ENCODE measurements around the gene ANKRA2. TPM values are rescaled to one million over a fixed set of nuclear protein-coding genes. Genes with fewer than 3 reads are reported as not detected.

ANKRA2 gene
- total and polyA plus RNA-seq, 2 of the 8 experiments (the other 6 are each of a cell fraction or from before 2014, with no cell fraction given) = 7.0 to 12.6 TPM

DNA sequence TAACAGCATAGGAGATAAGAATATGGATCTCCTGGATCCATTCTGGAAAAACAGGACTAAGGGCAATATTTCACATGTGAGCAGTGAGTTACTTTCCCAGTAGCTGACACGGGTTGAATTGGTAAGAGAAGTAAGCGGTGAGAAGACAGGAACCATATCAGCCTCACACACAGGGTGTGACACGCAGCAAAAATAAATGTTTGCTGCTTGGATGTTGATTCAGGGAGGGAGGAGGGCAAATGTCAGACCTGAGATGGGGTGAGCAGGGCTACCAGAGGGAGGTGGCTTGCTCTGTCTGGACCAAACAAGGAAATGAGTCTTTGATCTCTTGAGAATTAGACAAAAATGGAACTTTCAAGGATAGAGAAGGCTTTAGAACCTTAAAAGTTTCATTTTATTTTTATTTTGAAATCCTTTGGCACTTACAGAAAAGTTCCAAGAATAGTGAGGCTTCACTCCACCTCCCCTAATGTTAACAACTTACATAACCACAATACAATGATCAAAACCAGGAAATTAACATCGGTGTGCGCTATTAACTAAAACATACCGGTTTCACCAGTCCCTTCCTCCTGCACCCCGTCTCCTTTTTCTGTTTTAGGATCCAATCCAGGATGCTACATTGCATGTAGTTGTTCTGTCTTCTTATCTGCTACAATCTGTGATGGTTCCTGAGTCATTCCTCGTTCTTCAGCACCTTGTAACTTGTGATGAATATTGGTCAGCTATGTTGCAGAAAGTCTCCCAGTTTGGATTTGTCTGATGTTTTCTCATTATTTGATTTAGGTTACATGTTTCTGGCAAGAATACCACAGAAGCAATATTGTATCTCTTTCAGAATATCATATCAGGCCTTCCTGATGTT is 40.0 kb upstream of the ANKRA2 start:
- Histone ChIP-seq H3K4me3 (ENCODE audit: extremely low read depth in 1 of 4, insufficient read depth in 2 of 4, low read depth in 3 of 4, low read length in 4 of 4) (no peak overlapping the region), H3K4ac (replicated peaks; ENCODE audit: insufficient read length, low read depth, low read length) (no peak overlapping the region), H3K27ac (ENCODE audit: low read depth, low read length) (no peak overlapping the region), H4K5ac (ENCODE audit: insufficient read length, low read depth, low read length) (no peak overlapping the region), H3K23ac (ENCODE audit: insufficient read length) (no peak overlapping the region), H3K23me2 (ENCODE audit: low read depth, low read length) (no peaks in the 10 kb centered on the region), H3K4me2 (ENCODE audit: insufficient read depth in 1 of 2, low read depth in 2 of 2, low read length in 2 of 2) (no peak overlapping the region), H3K18ac (ENCODE audit: extremely low read depth, low read length) (no peak overlapping the region), H2BK120ac (replicated peaks; ENCODE audit: low read depth, low read length) (no peak overlapping the region), H3K9ac (replicated peaks in 1 of 4; ENCODE audit: extremely low read depth in 1 of 4, low read depth in 3 of 4, low read length in 3 of 4) (peak overlapping the region in 1 of 4 experiments; percentile 34; a peak in 1 of 7 replicates), H2BK20ac (ENCODE audit: low read length) (no peak overlapping the region), H4K8ac (ENCODE audit: extremely low read depth, insufficient read depth, low read length) (no peak overlapping the region), H3K79me1 (ENCODE audit: low read depth, low read length) (no peaks in the 10 kb centered on the region), H3K9me3 (ENCODE audit: insufficient read depth in 2 of 2, low read depth in 1 of 2, low read length in 1 of 2) (no peaks in the 10 kb centered on the region), H4K91ac (replicated peaks; ENCODE audit: insufficient read length, low read length) (no peak overlapping the region), H3K79me2 (ENCODE audit: control insufficient read depth in 1 of 2, insufficient read depth in 2 of 2, low read length in 2 of 2) (no peaks in the 10 kb centered on the region), H3K36me3 (ENCODE audit: control insufficient read depth in 2 of 4, insufficient read depth in 4 of 4, low read length in 3 of 4) (no peaks in the 10 kb centered on the region), H2BK5ac (ENCODE audit: low read depth, low read length) (no peak overlapping the region), H4K20me1 (replicated peaks in 1 of 2; ENCODE audit: control insufficient read depth in 1 of 2, insufficient read depth in 2 of 2, low read length in 2 of 2) (no peaks in the 10 kb centered on the region), H2BK12ac (ENCODE audit: low read depth, low read length) (no peak overlapping the region), H3K14ac (ENCODE audit: insufficient read length) (no peak overlapping the region), H3K27me3 (replicated peaks in 1 of 4; ENCODE audit: control insufficient read depth in 3 of 4, extremely low read depth in 1 of 4, insufficient read depth in 3 of 4, low read length in 3 of 4) (no peaks in the 10 kb centered on the region), H3K56ac (replicated peaks; ENCODE audit: insufficient read length, low read depth, low read length) (no peak overlapping the region), H2AK5ac (ENCODE audit: low read depth, low read length) (no peak overlapping the region), H2BK15ac (ENCODE audit: low read length) (no peak overlapping the region), H2AFZ (ENCODE audit: low read length) (no peak overlapping the region), H3K4me1 (replicated peaks in 1 of 4; ENCODE audit: control insufficient read depth in 3 of 4, insufficient read depth in 4 of 4, low read length in 3 of 4) (no peaks in the 10 kb centered on the region)
- ChIA-PET POLR2A (ENCODE audit: partially characterized antibody) (no interaction called here), CTCF (ENCODE audit: partially characterized antibody) (interaction anchor here (0.9 to 2.0 kb wide), 3 partner anchors 9 to 186 kb away, joined by 6 to 7 read pairs (median 7); no protein-coding TSS in a partner anchor)
- DNase-seq (ENCODE audit: low read depth in 1 of 2, low spot score in 2 of 2) (no peak), FAIRE-seq (no peak)
- WGBS, 2 experiments (ENCODE audit: extremely low coverage in 1 of 2, insufficient coverage in 1 of 2, insufficient read length in 1 of 2, insufficient replicate concordance in 2 of 2, low coverage in 1 of 2, low lambda C conversion rate in 2 of 2, missing lambda C conversion rate in 1 of 2) = 89% methylated on average over 8 of the region's 8 CpGs; no CpG with 5 or more reads in 1 of the 2 experiments
- no peak for TF ChIP-seq EGR1 (IDR thresholded peaks at IDR 0.05; ENCODE audit: borderline replicate concordance, low read depth, low read length)
- no peak for TF ChIP-seq PHF8 (conservative IDR thresholded peaks at IDR 0.05; ENCODE audit: low read depth, low read length)
- TF ChIP-seq SIRT6 (IDR thresholded peaks at IDR 0.05; ENCODE audit: low read length) = no peak
- no peak for TF ChIP-seq KDM5A (IDR thresholded peaks at IDR 0.05; ENCODE audit: low read length)
- TF ChIP-seq CTBP2 (IDR thresholded peaks at IDR 0.05; ENCODE audit: borderline replicate concordance, insufficient read depth, insufficient read length, low read length) = no peak
- no peak for TF ChIP-seq RXRA (IDR thresholded peaks at IDR 0.05; ENCODE audit: insufficient read depth, low read depth, low read length)
- no peak for TF ChIP-seq BRCA1 (IDR thresholded peaks at IDR 0.05; ENCODE audit: low read depth, low read length)
- TF ChIP-seq BACH1 (IDR thresholded peaks at IDR 0.05; ENCODE audit: low read length) = no peak
- no peak for TF ChIP-seq SIX5 (IDR thresholded peaks at IDR 0.05; ENCODE audit: low read depth, low read length)
- no peak for TF ChIP-seq SUZ12 (IDR thresholded peaks at IDR 0.05; ENCODE audit: low read length)
- TF ChIP-seq, protein P1, sequence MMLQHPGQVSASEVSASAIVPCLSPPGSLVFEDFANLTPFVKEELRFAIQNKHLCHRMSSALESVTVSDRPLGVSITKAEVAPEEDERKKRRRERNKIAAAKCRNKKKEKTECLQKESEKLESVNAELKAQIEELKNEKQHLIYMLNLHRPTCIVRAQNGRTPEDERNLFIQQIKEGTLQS (IDR thresholded peaks at IDR 0.05; ENCODE audit: insufficient read depth, low read depth, low read length) = no peak

All from H1 (cell line).